WTC11 (cell line): ENCODE results near the gene AGBL4. TPM values are rescaled to one million over a fixed set of nuclear protein-coding genes. Genes with fewer than 3 reads are reported as not detected.

Experiments
- ATAC-seq: fragments of 200-7000 bp; cut with Tn5 transposase; 2 replicates; pipeline ENCODE4 v1.10.0; 2021; ENCODE audit warnings: mild to moderate bottlenecking, moderate library complexity
- CTCF ChIA-PET: fragments of 300-600 bp; sonication (Branson Sonifier 250); formaldehyde crosslinking; loops from one replicate; lab custom pipeline; 2021; ENCODE audit warnings: antibody characterized with exemption; lab: Charles Lee
- POLR2A ChIA-PET: fragments of 350-600 bp; sonication (Branson Sonifier 250); formaldehyde crosslinking; loops from one replicate; lab custom pipeline; 2021; ENCODE audit warnings: antibody characterized with exemption; lab: Charles Lee
- DNase-seq: peaks from one replicate; pipeline ENCODE4 v3.0.0; 2021; ENCODE audit warnings: low spot score
- H3K27ac Mint-ChIP-seq: 2 replicates; pipeline ENCODE4 v1.8.0; 2021; ENCODE audit warnings: mixed read lengths
- H3K27me3 Mint-ChIP-seq: 2 replicates; pipeline ENCODE4 v1.8.0; 2021; ENCODE audit warnings: low read depth, mild to moderate bottlenecking, moderate library complexity, mixed read lengths
- H3K36me3 Mint-ChIP-seq: 2 replicates; pipeline ENCODE4 v1.8.0; 2021; ENCODE audit warnings: mixed read lengths
- H3K4me1 Mint-ChIP-seq: 2 replicates; pipeline ENCODE4 v1.8.0; 2022; ENCODE audit warnings: mixed read lengths
- H3K4me3 Mint-ChIP-seq: 2 replicates; pipeline ENCODE4 v1.8.0; 2021; ENCODE audit warnings: mild to moderate bottlenecking, moderate library complexity, mixed read lengths
- H3K9me3 Mint-ChIP-seq: 2 replicates; pipeline ENCODE4 v1.8.0; 2021; ENCODE audit warnings: mixed read lengths
- CBFB ChIP-seq: sonication (generic); formaldehyde crosslinking; IDR thresholded peaks from 2 replicates; pipeline ENCODE4 v1.8.1; 2022; ENCODE audit warnings: mild to moderate bottlenecking, low read depth, missing genetic modification reagents
- ELF4 ChIP-seq: sonication (generic); formaldehyde crosslinking; IDR thresholded peaks from 2 replicates; pipeline ENCODE4 v1.8.1; 2022; ENCODE audit warnings: low read depth, mild to moderate bottlenecking, moderate library complexity, missing genetic modification reagents
- EMX1 ChIP-seq: fragments of 250-450 bp; sonication (Bioruptor Pico); IDR thresholded peaks from 2 replicates; pipeline ENCODE4 v1.8.0; 2021; ENCODE audit warnings: mild to moderate bottlenecking
- ETV6 ChIP-seq: sonication (generic); formaldehyde crosslinking; IDR thresholded peaks from 2 replicates; pipeline ENCODE4 v1.8.1; 2022; ENCODE audit warnings: mild to moderate bottlenecking, missing genetic modification reagents
- GRHL2 ChIP-seq: fragments of 250-450 bp; sonication (Bioruptor Pico); IDR thresholded peaks from 2 replicates; pipeline ENCODE4 v1.8.0; 2022; ENCODE audit warnings: mild to moderate bottlenecking, moderate library complexity; ENCODE audit not compliant: insufficient replicate concordance, severe bottlenecking
- GTF2I ChIP-seq: fragments of 250-450 bp; sonication (Bioruptor Pico); conservative IDR thresholded peaks from 2 replicates; pipeline ENCODE4 v1.4.0; 2021; ENCODE audit warnings: mild to moderate bottlenecking
- KAT7 ChIP-seq: sonication (generic); formaldehyde crosslinking; IDR thresholded peaks from 2 replicates; pipeline ENCODE4 v1.8.1; 2023; ENCODE audit warnings: missing genetic modification reagents, mild to moderate bottlenecking, borderline replicate concordance
- MXD4 ChIP-seq: fragments of 250-450 bp; sonication (Bioruptor Pico); IDR thresholded peaks from 2 replicates; pipeline ENCODE4 v1.8.0; 2021; ENCODE audit warnings: mild to moderate bottlenecking, moderate library complexity, borderline replicate concordance
- MYBL2 ChIP-seq: sonication (generic); formaldehyde crosslinking; IDR thresholded peaks from 2 replicates; pipeline ENCODE4 v1.8.1; 2023; ENCODE audit warnings: mild to moderate bottlenecking, moderate library complexity, missing genetic modification reagents
- NFATC4 ChIP-seq: fragments of 250-450 bp; sonication (Bioruptor Pico); IDR thresholded peaks from 2 replicates; pipeline ENCODE4 v1.9.0; 2021; ENCODE audit warnings: mild to moderate bottlenecking
- NFYB ChIP-seq: sonication (generic); formaldehyde crosslinking; conservative IDR thresholded peaks from 2 replicates; pipeline ENCODE4 v1.8.0; 2022; ENCODE audit warnings: low read depth, missing genetic modification reagents
- NR3C1 ChIP-seq: sonication (generic); formaldehyde crosslinking; conservative IDR thresholded peaks from 2 replicates; pipeline ENCODE4 v1.8.1; 2023; ENCODE audit warnings: low read depth, mild to moderate bottlenecking, missing genetic modification reagents
- OVOL2 ChIP-seq: fragments of 250-450 bp; sonication (Bioruptor Pico); IDR thresholded peaks from 2 replicates; pipeline ENCODE4 v1.9.0; 2021; ENCODE audit warnings: mild to moderate bottlenecking, borderline replicate concordance
- RORB ChIP-seq: fragments of 250-450 bp; sonication (Bioruptor Pico); IDR thresholded peaks from 2 replicates; pipeline ENCODE4 v1.9.0; 2021; ENCODE audit warnings: mild to moderate bottlenecking
- SMAD3 ChIP-seq: sonication (generic); formaldehyde crosslinking; IDR thresholded peaks from 2 replicates; pipeline ENCODE4 v1.8.0; 2022; ENCODE audit warnings: missing genetic modification reagents, mild to moderate bottlenecking, borderline replicate concordance
- SMAD4 ChIP-seq: sonication (generic); formaldehyde crosslinking; IDR thresholded peaks from 2 replicates; pipeline ENCODE4 v1.8.0; 2022; ENCODE audit warnings: mild to moderate bottlenecking, missing genetic modification reagents
- TCF7 ChIP-seq: sonication (generic); formaldehyde crosslinking; IDR thresholded peaks from 2 replicates; pipeline ENCODE4 v1.8.0; 2022; ENCODE audit warnings: mild to moderate bottlenecking, low read depth, missing genetic modification reagents, moderate library complexity
- ZNF317 ChIP-seq: sonication (generic); formaldehyde crosslinking; IDR thresholded peaks from 2 replicates; pipeline ENCODE4 v1.8.1; 2023; ENCODE audit warnings: low read depth, mild to moderate bottlenecking, moderate library complexity, missing genetic modification reagents, borderline replicate concordance
- ZNF423 ChIP-seq: fragments of 250-450 bp; sonication (Bioruptor Pico); IDR thresholded peaks from 2 replicates; pipeline ENCODE4 v2.1.2; 2022; ENCODE audit warnings: mild to moderate bottlenecking, moderate library complexity
- total RNA-seq: library from RNA; stranded (reverse); gene quantifications from 3 replicates; pipeline ENCODE4 v1.2.3, GENCODE V29; 2021
- TF ChIP-seq, protein P1 (sequence below): sonication (generic); formaldehyde crosslinking; IDR thresholded peaks from 2 replicates; pipeline ENCODE4 v1.8.1; 2022; ENCODE audit warnings: low read depth, missing genetic modification reagents, borderline replicate concordance
- TF ChIP-seq, protein P2 (sequence below): sonication (generic); formaldehyde crosslinking; IDR thresholded peaks from 2 replicates; pipeline ENCODE4 v1.8.1; 2023; ENCODE audit warnings: mild to moderate bottlenecking, missing genetic modification reagents, moderate library complexity
- TF ChIP-seq, protein P3 (sequence below): sonication (generic); formaldehyde crosslinking; IDR thresholded peaks from 2 replicates; pipeline ENCODE4 v1.8.1; 2022; ENCODE audit warnings: low read depth, mild to moderate bottlenecking, moderate library complexity, missing genetic modification reagents, borderline replicate concordance
- TF ChIP-seq, protein P4 (sequence below): sonication (generic); formaldehyde crosslinking; IDR thresholded peaks from 2 replicates; pipeline ENCODE4 v1.8.1; 2023; ENCODE audit warnings: mild to moderate bottlenecking, missing genetic modification reagents
- TF ChIP-seq, protein P5 (sequence below): sonication (generic); formaldehyde crosslinking; IDR thresholded peaks from 2 replicates; pipeline ENCODE4 v1.8.0; 2023; ENCODE audit warnings: missing genetic modification reagents
- TF ChIP-seq, protein P6 (sequence below): fragments of 250-450 bp; sonication (Bioruptor Pico); IDR thresholded peaks from 2 replicates; pipeline ENCODE4 v1.9.0; 2021; ENCODE audit warnings: moderate library complexity, mild to moderate bottlenecking, inconsistent platforms, borderline replicate concordance
- TF ChIP-seq, protein P7 (sequence below): fragments of 250-450 bp; sonication (Bioruptor Pico); IDR thresholded peaks from 2 replicates; pipeline ENCODE4 v1.9.0; 2021; ENCODE audit warnings: mild to moderate bottlenecking

The AGBL4 gene
- total RNA-seq, 1 experiment from 2014 or later = 0.87 TPM

DNA sequence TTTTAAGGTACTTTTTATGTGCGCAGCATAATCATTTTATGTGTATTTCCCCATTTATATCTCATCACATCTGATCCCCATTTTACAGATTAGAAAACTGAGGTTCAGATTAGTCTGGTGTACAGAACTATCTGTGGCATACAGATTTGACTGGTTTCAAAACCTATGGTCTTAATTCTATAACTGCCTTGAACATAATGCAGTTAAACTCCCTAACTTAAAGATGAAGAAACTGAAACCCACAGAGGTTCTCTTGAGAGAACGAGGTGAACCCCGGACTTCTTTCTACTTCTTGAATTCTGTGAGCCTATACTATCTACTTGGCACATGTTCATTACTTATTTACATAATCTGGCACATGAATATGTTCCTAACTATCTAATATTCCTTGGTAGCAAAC, 479.1 kb downstream of the AGBL4 start:
- ChIA-PET CTCF (no interaction called here), POLR2A (no interaction called here)
- ATAC-seq (no peak), DNase-seq (no peak)
- H3K27ac Mint-ChIP-seq = no peak overlapping the region
- H3K4me1 Mint-ChIP-seq = no peaks in the 10 kb centered on the region
- peaks cover 35% of the 10 kb centered on the region for H3K36me3 Mint-ChIP-seq
- H3K9me3 Mint-ChIP-seq = peaks cover 78% of the 10 kb centered on the region
- peaks cover 4% of the 10 kb centered on the region for H3K27me3 Mint-ChIP-seq
- TF ChIP-seq KAT7 = no peak
- TF ChIP-seq, protein P1, sequence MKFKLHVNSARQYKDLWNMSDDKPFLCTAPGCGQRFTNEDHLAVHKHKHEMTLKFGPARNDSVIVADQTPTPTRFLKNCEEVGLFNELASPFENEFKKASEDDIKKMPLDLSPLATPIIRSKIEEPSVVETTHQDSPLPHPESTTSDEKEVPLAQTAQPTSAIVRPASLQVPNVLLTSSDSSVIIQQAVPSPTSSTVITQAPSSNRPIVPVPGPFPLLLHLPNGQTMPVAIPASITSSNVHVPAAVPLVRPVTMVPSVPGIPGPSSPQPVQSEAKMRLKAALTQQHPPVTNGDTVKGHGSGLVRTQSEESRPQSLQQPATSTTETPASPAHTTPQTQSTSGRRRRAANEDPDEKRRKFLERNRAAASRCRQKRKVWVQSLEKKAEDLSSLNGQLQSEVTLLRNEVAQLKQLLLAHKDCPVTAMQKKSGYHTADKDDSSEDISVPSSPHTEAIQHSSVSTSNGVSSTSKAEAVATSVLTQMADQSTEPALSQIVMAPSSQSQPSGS (CRISPR knock-in tag) = no peak
- TF ChIP-seq ETV6 (CRISPR knock-in tag) = no peak
- no peak for TF ChIP-seq TCF7
- TF ChIP-seq, protein P2, sequence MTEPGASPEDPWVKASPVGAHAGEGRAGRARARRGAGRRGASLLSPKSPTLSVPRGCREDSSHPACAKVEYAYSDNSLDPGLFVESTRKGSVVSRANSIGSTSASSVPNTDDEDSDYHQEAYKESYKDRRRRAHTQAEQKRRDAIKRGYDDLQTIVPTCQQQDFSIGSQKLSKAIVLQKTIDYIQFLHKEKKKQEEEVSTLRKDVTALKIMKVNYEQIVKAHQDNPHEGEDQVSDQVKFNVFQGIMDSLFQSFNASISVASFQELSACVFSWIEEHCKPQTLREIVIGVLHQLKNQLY (CRISPR knock-in tag) = no peak
- H3K4me3 Mint-ChIP-seq = no peak overlapping the region

DNA sequence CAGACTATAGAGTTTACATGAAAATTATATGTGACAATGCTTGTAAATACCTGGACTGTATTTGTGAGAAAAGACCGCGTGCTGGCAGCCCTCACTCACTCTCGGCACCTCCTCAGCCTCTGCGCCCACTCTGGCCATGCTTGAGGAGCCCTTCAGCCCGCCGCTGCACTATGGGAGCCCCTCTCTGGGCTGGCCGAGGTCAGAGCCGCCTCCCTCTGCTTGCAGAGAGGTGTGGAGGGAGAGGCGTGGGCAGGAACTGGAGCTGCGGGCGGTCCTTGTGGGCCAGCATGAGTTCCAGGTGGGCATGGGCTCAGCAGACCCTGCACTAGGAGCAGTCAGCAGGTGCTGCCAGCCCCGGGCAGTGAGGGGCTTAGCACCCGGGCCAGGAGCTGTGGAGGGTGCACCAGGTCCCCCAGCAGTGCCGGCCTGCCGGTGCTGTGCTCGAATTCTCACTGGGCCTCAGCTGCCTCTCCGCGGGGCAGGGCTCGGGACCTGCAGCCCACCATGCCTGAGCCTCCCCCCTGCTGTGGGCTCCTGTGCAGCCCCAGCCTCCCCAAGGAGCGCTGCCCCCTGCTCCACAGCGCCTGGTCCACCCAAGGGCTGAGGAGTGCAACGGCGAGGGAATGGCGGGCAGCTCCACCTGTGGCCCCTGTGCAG, 482.5 kb downstream of the AGBL4 start:
- TF ChIP-seq GTF2I (no peak), EMX1 (CRISPR knock-in tag) (no peak), NFATC4 (CRISPR knock-in tag) (no peak), SMAD3 (no peak)
- Mint-ChIP-seq H3K36me3 (peaks cover 39% of the 10 kb centered on the region), H3K4me1 (no peaks in the 10 kb centered on the region), H3K9me3 (peaks cover 66% of the 10 kb centered on the region), H3K27ac (no peak overlapping the region), H3K27me3 (peaks cover 2% of the 10 kb centered on the region), H3K4me3 (no peak overlapping the region)
- ATAC-seq = no peak
- ChIA-PET POLR2A (no interaction called here), CTCF (no interaction called here)
- no peak for DNase-seq

DNA sequence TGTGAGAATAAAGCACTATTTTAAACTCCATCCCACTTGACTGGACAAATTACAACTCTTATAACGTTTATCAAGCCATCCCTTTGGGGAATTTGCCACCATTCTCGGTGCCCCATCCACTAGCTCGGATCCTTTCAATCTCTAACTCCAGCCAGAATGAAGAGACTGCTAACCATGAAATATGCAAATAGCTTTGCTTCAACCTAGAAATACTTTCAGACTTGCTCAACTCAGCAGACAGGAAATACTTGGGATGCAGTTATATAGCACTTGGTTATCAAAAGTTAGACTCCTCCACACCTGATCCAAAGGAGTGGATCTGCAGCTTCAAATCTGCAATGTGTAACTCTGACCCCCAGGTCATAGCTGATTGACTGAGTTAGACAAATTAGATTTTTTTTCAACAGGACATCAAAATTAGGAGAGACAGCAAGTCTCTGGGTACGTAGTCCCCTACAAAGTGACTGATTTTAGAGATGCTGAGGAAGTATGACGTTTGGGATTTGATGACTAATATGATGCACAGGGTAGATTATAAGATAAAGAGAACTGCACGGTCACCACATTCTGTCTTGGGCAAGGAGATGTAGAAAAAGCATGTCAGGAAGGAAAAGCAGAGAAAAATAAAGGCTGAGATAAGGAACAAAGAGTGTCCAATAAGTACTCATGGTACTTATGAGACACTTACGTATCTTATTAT, 496.0 kb downstream of the AGBL4 start:
- H3K9me3 Mint-ChIP-seq = peaks cover 38% of the 10 kb centered on the region
- H3K4me1 Mint-ChIP-seq = no peaks in the 10 kb centered on the region
- ChIA-PET CTCF (no interaction called here), POLR2A (no interaction called here)
- H3K36me3 Mint-ChIP-seq = no peaks in the 10 kb centered on the region
- no peaks in the 10 kb centered on the region for H3K27me3 Mint-ChIP-seq
- ATAC-seq (no peak), DNase-seq (no peak)
- H3K4me3 Mint-ChIP-seq = no peak overlapping the region
- no peak overlapping the region for H3K27ac Mint-ChIP-seq
- TF ChIP-seq ZNF423 (CRISPR knock-in tag) (no peak), TCF7 (no peak), OVOL2 (CRISPR knock-in tag) (no peak), NR3C1 (CRISPR knock-in tag) (no peak), RORB (CRISPR knock-in tag) (no peak), MYBL2 (CRISPR knock-in tag) (no peak), ELF4 (CRISPR knock-in tag) (no peak), ZNF317 (CRISPR knock-in tag) (no peak), SMAD4 (CRISPR knock-in tag) (no peak), NFYB (CRISPR knock-in tag) (no peak), GRHL2 (CRISPR knock-in tag) (no peak), CBFB (CRISPR knock-in tag) (no peak), MXD4 (CRISPR knock-in tag) (no peak)
- TF ChIP-seq, protein P3, sequence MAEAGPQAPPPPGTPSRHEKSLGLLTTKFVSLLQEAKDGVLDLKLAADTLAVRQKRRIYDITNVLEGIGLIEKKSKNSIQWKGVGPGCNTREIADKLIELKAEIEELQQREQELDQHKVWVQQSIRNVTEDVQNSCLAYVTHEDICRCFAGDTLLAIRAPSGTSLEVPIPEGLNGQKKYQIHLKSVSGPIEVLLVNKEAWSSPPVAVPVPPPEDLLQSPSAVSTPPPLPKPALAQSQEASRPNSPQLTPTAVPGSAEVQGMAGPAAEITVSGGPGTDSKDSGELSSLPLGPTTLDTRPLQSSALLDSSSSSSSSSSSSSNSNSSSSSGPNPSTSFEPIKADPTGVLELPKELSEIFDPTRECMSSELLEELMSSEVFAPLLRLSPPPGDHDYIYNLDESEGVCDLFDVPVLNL (CRISPR knock-in tag) = no peak
- TF ChIP-seq, protein P4, sequence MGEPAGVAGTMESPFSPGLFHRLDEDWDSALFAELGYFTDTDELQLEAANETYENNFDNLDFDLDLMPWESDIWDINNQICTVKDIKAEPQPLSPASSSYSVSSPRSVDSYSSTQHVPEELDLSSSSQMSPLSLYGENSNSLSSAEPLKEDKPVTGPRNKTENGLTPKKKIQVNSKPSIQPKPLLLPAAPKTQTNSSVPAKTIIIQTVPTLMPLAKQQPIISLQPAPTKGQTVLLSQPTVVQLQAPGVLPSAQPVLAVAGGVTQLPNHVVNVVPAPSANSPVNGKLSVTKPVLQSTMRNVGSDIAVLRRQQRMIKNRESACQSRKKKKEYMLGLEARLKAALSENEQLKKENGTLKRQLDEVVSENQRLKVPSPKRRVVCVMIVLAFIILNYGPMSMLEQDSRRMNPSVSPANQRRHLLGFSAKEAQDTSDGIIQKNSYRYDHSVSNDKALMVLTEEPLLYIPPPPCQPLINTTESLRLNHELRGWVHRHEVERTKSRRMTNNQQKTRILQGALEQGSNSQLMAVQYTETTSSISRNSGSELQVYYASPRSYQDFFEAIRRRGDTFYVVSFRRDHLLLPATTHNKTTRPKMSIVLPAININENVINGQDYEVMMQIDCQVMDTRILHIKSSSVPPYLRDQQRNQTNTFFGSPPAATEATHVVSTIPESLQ (CRISPR knock-in tag) = no peak
- TF ChIP-seq, protein P5, sequence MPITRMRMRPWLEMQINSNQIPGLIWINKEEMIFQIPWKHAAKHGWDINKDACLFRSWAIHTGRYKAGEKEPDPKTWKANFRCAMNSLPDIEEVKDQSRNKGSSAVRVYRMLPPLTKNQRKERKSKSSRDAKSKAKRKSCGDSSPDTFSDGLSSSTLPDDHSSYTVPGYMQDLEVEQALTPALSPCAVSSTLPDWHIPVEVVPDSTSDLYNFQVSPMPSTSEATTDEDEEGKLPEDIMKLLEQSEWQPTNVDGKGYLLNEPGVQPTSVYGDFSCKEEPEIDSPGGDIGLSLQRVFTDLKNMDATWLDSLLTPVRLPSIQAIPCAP = no peak
- TF ChIP-seq, protein P6, sequence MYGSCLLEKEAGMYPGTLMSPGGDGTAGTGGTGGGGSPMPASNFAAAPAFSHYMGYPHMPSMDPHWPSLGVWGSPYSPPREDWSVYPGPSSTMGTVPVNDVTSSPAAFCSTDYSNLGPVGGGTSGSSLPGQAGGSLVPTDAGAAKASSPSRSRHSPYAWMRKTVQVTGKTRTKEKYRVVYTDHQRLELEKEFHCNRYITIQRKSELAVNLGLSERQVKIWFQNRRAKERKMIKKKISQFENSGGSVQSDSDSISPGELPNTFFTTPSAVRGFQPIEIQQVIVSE (CRISPR knock-in tag) = no peak
- TF ChIP-seq, protein P7, sequence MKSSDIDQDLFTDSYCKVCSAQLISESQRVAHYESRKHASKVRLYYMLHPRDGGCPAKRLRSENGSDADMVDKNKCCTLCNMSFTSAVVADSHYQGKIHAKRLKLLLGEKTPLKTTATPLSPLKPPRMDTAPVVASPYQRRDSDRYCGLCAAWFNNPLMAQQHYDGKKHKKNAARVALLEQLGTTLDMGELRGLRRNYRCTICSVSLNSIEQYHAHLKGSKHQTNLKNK (CRISPR knock-in tag) = no peak
